ENCODE measurements around the gene HSD11B2.

The HSD11B2 gene

GRCh38 chr16:67436640-67437193, 5.8 kb downstream of the HSD11B2 start:
- DNase-seq: no peak

GRCh38 chr16:67437513-67437912, 6.6 kb downstream of the HSD11B2 start:
- DNase-seq: no peak

GRCh38 chr16:67438098-67438791, 7.3 kb downstream of the HSD11B2 start:
- DNase-seq: no peak

DNA sequence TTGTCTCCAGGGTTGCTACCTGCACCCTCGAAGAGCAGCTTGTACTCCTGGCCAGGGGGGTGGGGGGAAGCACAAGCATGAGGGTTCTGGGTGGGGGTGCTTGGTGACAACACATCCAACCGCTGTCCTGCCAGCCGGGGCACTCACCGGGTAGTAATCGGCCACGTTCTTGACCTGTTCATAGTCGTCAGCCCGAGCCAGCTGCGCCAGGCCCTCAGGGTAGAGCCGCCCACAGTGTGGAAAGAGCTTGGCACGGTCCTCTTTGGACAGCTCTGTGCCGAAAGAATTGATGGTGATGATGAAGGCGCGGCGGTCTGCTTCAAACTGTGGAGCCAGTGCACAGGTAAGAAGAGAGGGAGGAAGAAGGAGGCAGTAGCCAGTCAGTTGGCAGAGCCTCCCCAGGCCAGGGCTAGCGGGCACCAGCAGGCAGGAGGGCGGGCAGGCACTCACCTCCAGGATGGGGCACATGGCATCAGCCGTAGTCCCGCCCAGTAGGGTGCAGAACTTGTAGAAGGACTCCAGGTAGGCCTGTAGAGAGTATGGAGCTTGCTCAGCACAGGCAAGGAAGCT, 8.0 kb downstream of the HSD11B2 start:
- DNase-seq: no peak

GRCh38 chr16:67441271-67441753, 10.4 kb downstream of the HSD11B2 start:
- peak; percentile 96 for DNase-seq

- peak; percentile 84 for DNase-seq
Measured at GRCh38 chr16:67441907-67442306, 11.0 kb downstream of the HSD11B2 start.

DNA sequence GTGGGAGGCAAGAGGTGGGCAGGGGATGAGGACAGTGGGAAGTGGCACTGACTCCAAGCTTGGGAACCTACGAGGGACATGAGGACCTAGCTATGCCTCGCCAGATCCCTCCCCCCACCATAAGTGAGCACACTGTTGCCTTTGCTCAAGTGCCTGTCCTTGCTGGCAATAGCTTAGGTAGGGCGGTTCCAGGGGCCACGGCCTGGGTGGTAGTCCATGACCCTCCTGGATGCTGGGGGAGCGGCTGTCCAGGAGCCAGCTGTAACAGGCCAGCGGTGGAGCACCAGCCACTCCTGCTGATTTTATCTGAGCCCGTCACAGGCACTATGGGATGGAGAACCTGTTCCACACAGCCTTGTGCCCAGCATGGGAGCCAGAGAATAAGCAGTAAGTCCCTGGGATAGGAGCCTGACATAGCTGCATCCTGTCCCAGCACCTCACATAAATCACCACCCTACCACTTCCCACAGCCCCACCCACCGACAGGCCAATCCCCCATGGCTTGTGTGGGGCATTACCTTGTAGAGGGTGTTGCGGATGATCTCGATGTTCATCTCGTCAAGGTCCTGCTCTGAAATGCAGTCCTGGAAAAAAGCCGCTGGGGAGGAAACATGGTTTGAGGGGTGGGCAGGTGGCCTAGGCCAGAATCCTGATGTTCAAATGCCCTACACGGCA, 11.8 kb downstream of the HSD11B2 start:
- DNase-seq: no peak

GRCh38 chr16:67443265-67443664, 12.3 kb downstream of the HSD11B2 start:
- no peak for DNase-seq

- no peak for DNase-seq
Measured at GRCh38 chr16:67444259-67445125, 13.6 kb downstream of the HSD11B2 start.

DNA sequence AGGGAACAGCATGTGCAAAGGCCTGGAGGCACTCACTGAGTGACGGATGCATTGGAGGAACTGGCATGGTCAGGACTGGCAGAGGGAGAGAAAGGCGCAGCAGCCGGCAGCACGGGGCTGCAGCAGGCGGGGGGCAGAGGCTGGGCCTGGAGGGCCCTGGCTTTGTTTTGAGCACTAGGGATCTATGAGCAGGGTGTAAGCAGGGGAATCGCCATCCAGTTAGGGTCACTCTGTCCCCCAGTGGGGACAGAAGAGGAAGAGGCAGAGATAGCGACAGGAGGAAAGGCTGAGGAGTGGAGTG, 14.2 kb downstream of the HSD11B2 start:
- DNase-seq: no peak

DNA sequence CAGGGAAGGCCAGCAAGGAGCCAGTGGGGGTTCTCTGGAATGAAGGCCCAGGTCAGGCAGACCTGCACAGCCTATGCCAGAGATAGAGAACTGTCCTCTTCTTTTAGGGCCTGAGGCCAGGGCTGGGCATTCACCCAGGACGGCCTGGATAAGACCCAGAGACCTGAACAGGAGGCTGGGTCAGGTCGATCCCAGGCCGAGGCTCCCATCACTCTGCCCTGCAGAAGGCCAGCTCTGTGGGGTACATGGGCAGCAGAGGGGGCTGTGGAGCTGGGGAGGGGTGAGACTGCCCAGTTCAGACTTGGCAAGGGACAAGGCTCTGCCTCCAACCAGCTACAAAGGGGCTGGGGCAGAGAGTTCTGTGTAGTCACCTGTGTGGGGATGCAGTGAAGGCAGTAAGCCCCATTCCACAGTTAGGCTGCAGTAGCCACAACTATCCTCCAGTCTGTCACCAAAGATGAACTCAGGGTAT, 14.6 kb downstream of the HSD11B2 start:
- DNase-seq: no peak

DNA sequence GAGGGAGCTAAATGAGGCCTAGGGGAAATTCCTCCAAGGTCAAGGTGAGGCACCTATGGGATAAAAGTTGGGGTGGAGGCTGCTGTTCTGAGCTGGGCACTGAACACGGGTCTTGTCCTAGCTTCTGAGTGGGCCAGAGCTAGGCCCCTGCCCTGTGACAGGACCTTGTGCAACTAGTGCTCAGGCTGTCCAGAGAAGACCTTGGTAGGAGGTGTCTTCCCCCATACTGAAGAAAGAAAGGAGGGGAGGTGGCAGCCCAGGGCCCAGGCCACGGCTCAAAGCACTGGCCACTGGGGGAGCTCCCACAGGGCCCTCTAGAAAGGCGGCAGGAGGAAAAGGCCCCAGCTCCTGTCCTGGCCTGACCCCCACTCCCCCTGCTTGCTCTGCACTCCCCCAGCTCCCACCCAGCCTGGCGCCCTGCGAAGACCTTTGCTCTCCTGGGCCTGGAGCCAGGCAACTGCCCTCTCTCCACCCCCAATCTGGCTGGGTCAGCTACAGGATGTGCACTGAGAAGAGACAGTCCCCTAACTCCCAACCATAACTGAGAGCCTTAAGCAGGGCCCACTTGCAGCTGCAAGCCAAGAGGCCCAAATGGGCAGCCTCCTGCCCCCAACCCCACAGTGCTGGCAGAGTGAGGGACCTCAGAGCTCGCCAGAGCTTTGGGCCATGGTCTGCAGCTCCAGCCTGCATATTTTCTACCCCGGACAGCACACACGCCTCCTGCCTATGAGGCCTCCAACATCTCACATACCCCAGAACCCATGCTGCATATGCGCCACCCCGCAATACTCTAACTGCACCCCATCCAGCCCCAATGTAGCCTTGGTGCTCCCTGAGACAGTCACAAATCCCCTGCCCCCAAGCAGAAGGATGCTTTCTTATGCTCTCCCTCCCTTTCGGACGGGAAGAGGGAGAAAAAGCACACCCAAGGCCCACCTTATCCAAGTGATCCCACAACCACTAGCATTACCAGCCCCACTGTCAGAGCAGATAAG, 15.3 kb downstream of the HSD11B2 start:
- DNase-seq: peak; percentile 49

- DNase-seq: no peak
Measured at GRCh38 chr16:67446968-67447507, 16.1 kb downstream of the HSD11B2 start.

DNA sequence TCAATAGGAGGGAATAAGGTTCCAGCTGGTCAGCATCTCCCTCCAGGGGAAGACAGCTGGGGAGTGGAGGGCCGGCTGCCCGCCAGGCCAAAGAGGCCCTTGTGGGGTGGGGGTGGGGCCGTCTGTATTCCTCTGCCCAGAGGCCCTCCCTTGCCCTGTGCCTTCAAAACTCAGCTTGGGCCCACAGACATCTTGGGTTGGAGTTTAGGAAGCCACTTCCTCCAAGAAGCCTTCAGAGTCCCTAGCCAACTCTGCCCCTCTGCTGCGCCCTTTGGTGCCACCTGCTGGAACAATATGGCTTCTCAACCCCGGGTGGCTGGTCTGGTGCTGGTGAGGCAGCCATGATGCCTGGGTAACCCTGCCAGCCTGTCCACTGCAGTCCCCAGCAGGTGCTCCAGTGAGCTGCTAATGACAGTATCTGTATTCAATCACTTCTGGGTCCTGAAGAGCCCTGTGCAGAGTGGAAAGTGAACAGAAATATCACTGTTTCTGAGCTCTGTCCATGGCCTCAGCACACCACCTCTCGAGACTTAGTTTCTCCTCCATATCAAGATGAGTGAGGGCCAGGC, 16.7 kb downstream of the HSD11B2 start:
- DNase-seq: no peak

GRCh38 chr16:67448580-67448979, 17.7 kb downstream of the HSD11B2 start:
- DNase-seq: no peak

GRCh38 chr16:67449336-67449735, 18.4 kb downstream of the HSD11B2 start:
- DNase-seq: no peak

DNA sequence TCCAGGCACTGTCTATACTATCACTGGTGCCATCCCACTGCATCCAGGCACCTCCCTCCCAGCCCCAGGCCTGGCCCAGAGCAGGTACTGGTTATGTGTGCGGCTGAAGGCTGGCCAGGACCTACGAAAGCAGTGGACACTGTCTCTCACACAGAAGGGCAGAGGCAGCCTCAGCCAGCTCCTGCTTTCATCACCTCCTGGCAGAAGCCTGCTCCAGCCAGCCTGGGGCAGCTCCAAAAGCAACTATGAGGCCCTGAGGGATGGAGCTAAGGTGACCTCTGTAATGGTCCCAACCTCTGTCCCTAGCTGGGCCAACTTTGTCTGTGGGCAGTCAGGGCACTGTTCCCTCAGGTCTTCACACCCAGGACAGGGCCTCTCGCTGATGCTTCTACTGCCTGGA, 18.8 kb downstream of the HSD11B2 start:
- no peak for DNase-seq

DNA sequence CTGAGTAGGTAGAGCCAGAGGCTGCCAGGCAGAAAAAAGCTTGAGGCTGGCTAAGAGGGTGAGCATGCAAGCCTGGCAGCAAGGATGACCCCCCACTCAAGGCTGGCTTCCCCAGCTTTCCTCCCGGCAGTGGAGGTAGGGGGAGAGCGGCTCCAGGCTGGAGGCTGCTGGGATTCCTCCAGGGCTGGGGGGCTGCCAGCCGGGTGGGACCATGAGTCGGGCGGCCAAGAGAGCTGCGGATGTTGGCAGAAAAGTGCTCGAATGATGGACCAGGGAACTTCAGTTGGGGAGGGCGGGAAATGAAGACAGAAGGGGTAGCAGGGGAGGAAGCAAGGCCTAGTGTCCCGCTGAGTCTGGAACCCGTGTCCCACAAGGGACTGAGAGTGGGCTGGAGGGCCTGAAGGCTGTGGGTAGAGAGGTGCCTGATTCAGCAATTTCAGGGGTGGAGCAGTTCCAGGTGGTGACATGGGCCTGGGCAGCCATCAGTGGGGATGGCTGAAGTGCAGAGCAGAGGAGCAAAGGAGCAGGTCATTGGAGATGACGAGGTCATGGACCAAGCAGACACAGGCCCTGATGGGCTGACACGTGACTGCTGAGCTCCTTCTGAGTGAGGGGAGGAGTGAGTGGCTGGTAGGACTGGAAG, 20.3 kb downstream of the HSD11B2 start:
- no peak for DNase-seq

DNA sequence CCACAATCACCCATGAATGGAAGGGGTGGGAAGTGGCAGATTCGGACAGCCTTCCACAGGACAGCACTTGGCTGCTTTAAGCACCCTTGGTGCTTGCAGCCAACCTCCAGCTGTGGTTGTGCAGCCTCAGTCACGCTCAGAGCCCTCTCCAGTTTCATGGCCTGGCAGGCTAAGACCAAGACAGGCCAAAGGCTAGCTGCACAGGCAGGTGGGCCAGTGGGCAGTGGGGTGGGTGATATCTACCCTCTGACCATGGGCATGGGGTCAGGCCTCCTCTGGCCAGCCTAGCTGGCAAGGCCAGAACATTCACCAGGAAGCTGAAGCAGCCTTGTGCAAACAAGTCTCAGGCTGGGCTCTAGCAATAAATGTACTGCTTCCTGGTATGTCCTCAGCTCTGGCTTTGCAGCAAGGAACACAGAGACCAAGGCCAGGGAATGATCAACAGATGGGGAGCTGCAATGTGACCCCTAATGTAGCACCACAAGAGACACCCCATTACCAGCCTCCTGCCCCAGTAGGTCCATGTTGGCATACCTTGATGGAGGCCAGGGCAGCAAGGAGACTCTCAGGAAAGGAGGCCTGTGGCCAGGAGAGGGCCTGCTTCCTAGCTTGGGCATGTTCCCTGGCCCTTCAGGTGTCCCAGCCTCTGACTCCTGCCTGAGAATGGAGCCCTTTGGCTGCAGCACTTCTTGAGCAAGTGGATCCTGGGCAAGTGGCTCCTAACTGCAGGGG, 20.9 kb downstream of the HSD11B2 start:
- DNase-seq: no peak

DNA sequence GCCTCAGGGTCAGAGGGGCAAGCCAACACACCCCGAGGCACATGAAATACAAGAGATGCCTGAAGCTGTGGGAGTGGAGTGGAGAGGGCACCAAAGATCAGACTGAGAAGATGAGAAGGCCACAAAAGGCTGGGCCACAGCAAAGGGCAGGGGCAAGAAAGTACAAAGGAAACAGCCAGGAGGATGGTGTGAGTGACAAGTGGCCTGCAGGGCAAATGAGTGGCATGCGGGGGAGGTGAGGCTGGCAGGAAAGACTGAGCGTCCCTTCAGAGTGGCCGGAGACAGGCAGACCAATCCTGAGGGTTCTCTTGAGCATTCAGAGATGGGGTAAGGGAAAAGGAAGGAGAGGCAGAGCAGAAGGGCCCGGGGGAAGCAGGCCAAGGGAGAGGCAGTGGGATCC, 23.2 kb downstream of the HSD11B2 start:
- no peak for DNase-seq
